Transverse colon (tissue), 4 donors: Measurements from ENCODE around the gene KATNBL1. TPM values are rescaled to one million over a fixed set of nuclear protein-coding genes. Genes with fewer than 3 reads are reported as not detected.

Experiments used
- DNase-seq: peaks from one replicate; pipeline ENCODE4 v3.0.0-alpha.2; 2019
- H3K27ac ChIP-seq, 4 donors: fragments of 200-600 bp; sonication (generic); 2 replicates each; pipeline ENCODE4 v1.5.1; 2016 to 2018; ENCODE audit warnings: inconsistent platforms in 4 of 4
- H3K27me3 ChIP-seq: fragments of 200-600 bp; sonication (generic); 2 replicates; pipeline ENCODE4 v1.5.1; 2017; ENCODE audit warnings: inconsistent platforms
- H3K36me3 ChIP-seq, 4 donors: fragments of 200-600 bp; sonication (generic); 2 replicates each; pipeline ENCODE4 v1.5.1; 2017 to 2019; ENCODE audit warnings: inconsistent platforms in 4 of 4
- H3K4me1 ChIP-seq, 4 donors: fragments of 200-600 bp; sonication (generic); 2 replicates each; pipeline ENCODE4 v1.5.1; 2017 to 2020; ENCODE audit warnings: inconsistent platforms in 4 of 4
- H3K4me3 ChIP-seq, 4 donors: fragments of 200-600 bp; sonication (generic); 1 replicate in 1 of 4; 2 replicates in 3 of 4; pipeline versions ENCODE4 v1.5.1 to v1.6.1; 2017 to 2019; ENCODE audit warnings: inconsistent platforms in 4 of 4
- H3K9me3 ChIP-seq, 2 donors: fragments of 200-600 bp; sonication (generic); 2 replicates each; pipeline ENCODE4 v1.5.1; 2017 to 2019; ENCODE audit warnings: inconsistent platforms in 2 of 2
- CTCF ChIP-seq, 5 experiments: fragments of 200-600 bp in 3 of 5; fragments of 450-650 bp in 2 of 5; sonication (generic) in 3 of 5; IDR thresholded peaks; 1 replicate in 2 of 5; 2 replicates in 3 of 5; pipeline ENCODE4 v1.5.1; 2016 to 2017; ENCODE audit warnings: antibody characterized with exemption in 5 of 5, inconsistent platforms in 3 of 5, mild to moderate bottlenecking in 2 of 5, moderate library complexity in 1 of 5
- EP300 ChIP-seq: sonication (generic); formaldehyde crosslinking; IDR thresholded peaks from one replicate; pipeline ENCODE4 v1.6.1; 2017; ENCODE audit warnings: antibody characterized with exemption, low read depth
- POLR2A ChIP-seq: fragments of 450-650 bp; IDR thresholded peaks from one replicate; pipeline ENCODE4 v1.6.1; 2016; ENCODE audit warnings: antibody characterized with exemption, mild to moderate bottlenecking, moderate library complexity
- POLR2AphosphoS5 ChIP-seq, 3 donors: sonication (generic); formaldehyde crosslinking; IDR thresholded peaks; one replicate each; pipeline ENCODE4 v1.6.1; 2016; ENCODE audit warnings: antibody characterized with exemption in 3 of 3
- WGBS, 2 donors: methylation state at CpG; one replicate each; pipeline ENCODE4 v1.1.5; 2018; ENCODE audit warnings: low coverage in 1 of 2; 5-methylcytosine and 5-hydroxymethylcytosine counted together
- in situ Hi-C, 4 donors: fragments of 200-750 bp; cut with MboI; loops; one replicate each; pipeline versions ENCODE4 v1.15.0 to v1.15.1; 2017; ENCODE audit warnings: low sequenced_read_pairs in 3 of 4, low pct_ligation_motif_present in 1 of 4, low pct_unique_long_range_greater_than_20kb in 1 of 4
- intact Hi-C: fragments of 100-400 bp; cut with DNase I; formaldehyde crosslinking; loops from one replicate; pipeline ENCODE4 v1.15.1; 2023; ENCODE audit warnings: low total_unique reads
- total RNA-seq, 4 donors: library from RNA; depleted of rRNA; stranded (reverse); fragments of >200 nt; gene quantifications; one replicate each; pipeline ENCODE4 v1.1.0, GENCODE V29; 2016

KATNBL1 gene
- total RNA-seq, 4 donors from 2014 or later, result 41.1 to 137 (median 80.3) TPM

GRCh38 chr15:34114739-34115138 lies 95.2 kb downstream of the KATNBL1 start:
- Histone ChIP-seq H3K27ac (no peak overlapping the region), H3K4me1 (no peaks in the 10 kb centered on the region), H3K4me3 (no peak overlapping the region), H3K27me3 (peaks cover 3% of the 10 kb centered on the region), H3K9me3 (no peaks in the 10 kb centered on the region), H3K36me3 (no peaks in the 10 kb centered on the region)
- TF ChIP-seq CTCF (IDR thresholded peaks at IDR 0.05) (no peak), POLR2A (no peak)
- in situ Hi-C loops (loop anchor here in 2 of 4 donors (25.0 kb wide), 2 partner anchors 102 to 248 kb away; partner anchors contain the start of gene LPCAT4 (in 1 of the 2)), intact Hi-C loops (no loop called here)
- DNase-seq, result no peak
- WGBS, 2 donors, result 91% methylated on average over 3 of the region's 3 CpGs; no CpG with 5 or more reads in 1 of the 2 donors

GRCh38 chr15:34114215-34114614 lies 95.7 kb downstream of the KATNBL1 start:
- no peak overlapping the region for H3K27ac ChIP-seq
- no peak for TF ChIP-seq POLR2AphosphoS5 (IDR thresholded peaks at IDR 0.05)
- TF ChIP-seq CTCF (IDR thresholded peaks at IDR 0.05), result no peak
- no peak for TF ChIP-seq EP300
- no peak for TF ChIP-seq POLR2A
- no peak overlapping the region for H3K4me3 ChIP-seq
- H3K4me1 ChIP-seq, result no peaks in the 10 kb centered on the region
- 0 to 48% methylated on average over 1 to 2 of the region's 2 CpGs for WGBS, 2 donors
- intact Hi-C loops (no loop called here), in situ Hi-C loops (loop anchor here in 2 of 4 donors (25.0 kb wide), 2 partner anchors 102 to 248 kb away; partner anchors contain the start of gene LPCAT4 (in 1 of the 2))
- H3K27me3 ChIP-seq, result peaks cover 3% of the 10 kb centered on the region
- H3K36me3 ChIP-seq, result no peaks in the 10 kb centered on the region
- no peaks in the 10 kb centered on the region for H3K9me3 ChIP-seq
- DNase-seq, result no peak

- H3K4me3 ChIP-seq, result no peak overlapping the region
- in situ Hi-C loops, result loop anchor here in 2 of 4 donors (25.0 kb wide), 2 partner anchors 99 to 251 kb away; partner anchors contain the start of gene LPCAT4 (in 1 of the 2)
- intact Hi-C loops, result no loop called here
- TF ChIP-seq CTCF (IDR thresholded peaks at IDR 0.05), result no peak
- TF ChIP-seq POLR2A, result no peak
- no peak for TF ChIP-seq EP300
- TF ChIP-seq POLR2AphosphoS5 (IDR thresholded peaks at IDR 0.05), result no peak
- H3K4me1 ChIP-seq, result no peaks in the 10 kb centered on the region
- H3K9me3 ChIP-seq, result no peaks in the 10 kb centered on the region
- DNase-seq, result no peak
- WGBS, 2 donors, result 62% methylated on average over 5 to 6 of the region's 6 CpGs
- no peaks in the 10 kb centered on the region for H3K36me3 ChIP-seq
- no peak overlapping the region for H3K27ac ChIP-seq
- H3K27me3 ChIP-seq, result peaks cover 3% of the 10 kb centered on the region
Observed at GRCh38 chr15:34111488-34111887, 98.4 kb downstream of the KATNBL1 start.

GRCh38 chr15:34109797-34110663 lies 99.9 kb downstream of the KATNBL1 start:
- intact Hi-C loops, result loop anchor here (10.0 kb wide), 1 partner anchor 235 kb away; the partner anchor contains the start of genes NOP10 and NUTM1
- no peaks in the 10 kb centered on the region for H3K4me1 ChIP-seq
- no peaks in the 10 kb centered on the region for H3K27me3 ChIP-seq
- in situ Hi-C loops, result loop anchor here in 2 of 4 donors (10.0 to 25.0 kb wide), 3 partner anchors 98 to 252 kb away; partner anchors contain the start of genes EMC4 (in 2 of the 2) and LPCAT4 (in 1 of the 2)
- no peaks in the 10 kb centered on the region for H3K36me3 ChIP-seq
- H3K27ac ChIP-seq, result no peak overlapping the region
- no peak for DNase-seq
- WGBS, 2 donors, result 62 to 75% methylated on average over 3 to 5 of the region's 5 CpGs
- H3K9me3 ChIP-seq, result no peaks in the 10 kb centered on the region
- TF ChIP-seq CTCF (IDR thresholded peaks at IDR 0.05) (peak; percentile 33 to 47 (median 45)), POLR2A (no peak)
- no peak overlapping the region for H3K4me3 ChIP-seq
